Endothelial cell of umbilical vein (primary cell): ENCODE results near the gene KLK3. TPM values are rescaled to one million over a fixed set of nuclear protein-coding genes. Genes with fewer than 3 reads are reported as not detected.

ENCODE experiments used
- BruUV-seq: library from RNA; stranded (reverse); fragments of 400-500 nt; replicated peaks from 2 replicates; lab custom pipeline; 2021; lab: Mats Ljungman, UMichigan
- CTCF ChIA-PET: fragments of 300-600, 350-600 bp; sonication (Branson Sonifier 250); formaldehyde crosslinking; loops from one replicate; lab custom pipeline; 2021; ENCODE audit warnings: antibody characterized with exemption, inconsistent platforms; lab: Charles Lee
- POLR2A ChIA-PET: fragments of 300-600, 350-600 bp; sonication (Branson Sonifier 250); formaldehyde crosslinking; loops from one replicate; lab custom pipeline; 2021; ENCODE audit warnings: antibody characterized with exemption, inconsistent platforms; lab: Charles Lee
- DNase-seq: peaks from one replicate; pipeline ENCODE4 v3.0.0-alpha.2; 2011; ENCODE audit warnings: low read depth, low spot score
- FAIRE-seq: peaks from 2 replicates; lab custom pipeline; 2011; peaks lifted over from hg19 to GRCh38; lab: Jason Lieb, UNC
- H2AFZ ChIP-seq: 2 replicates; pipeline ENCODE4 v1.6.0; 2012; ENCODE audit warnings: low read depth, low read length, control low read depth, inconsistent platforms
- H3K27ac ChIP-seq: 2 replicates; pipeline ENCODE4 v1.5.1; 2011; ENCODE audit warnings: low read depth, mild to moderate bottlenecking, control low read depth, low read length, moderate library complexity; ENCODE audit not compliant: insufficient read depth
- H3K27me3 ChIP-seq, 2 experiments: 2 replicates each; pipeline versions ENCODE4 v1.6.0 to v1.6.1; 2011; ENCODE audit warnings: low read length in 2 of 2, mixed read lengths in 1 of 2; ENCODE audit not compliant: control insufficient read depth in 2 of 2, insufficient read depth in 2 of 2
- H3K36me3 ChIP-seq, 2 experiments: 2 replicates in 1 of 2; 3 replicates in 1 of 2; pipeline ENCODE4 v1.5.1; 2011; ENCODE audit warnings: low read length in 2 of 2, mild to moderate bottlenecking in 1 of 2, moderate library complexity in 1 of 2; ENCODE audit not compliant: control insufficient read depth in 2 of 2, insufficient read depth in 2 of 2; ENCODE audit errors: extremely low read depth in 1 of 2
- H3K4me1 ChIP-seq: 3 replicates; pipeline ENCODE4 v1.5.1; 2011; ENCODE audit warnings: mild to moderate bottlenecking, low read length; ENCODE audit not compliant: control insufficient read depth, insufficient read depth; ENCODE audit errors: extremely low read depth
- H3K4me2 ChIP-seq: 2 replicates; pipeline ENCODE4 v1.6.1; 2011; ENCODE audit warnings: low read length, control low read depth, mixed read lengths; ENCODE audit not compliant: insufficient read depth
- H3K4me3 ChIP-seq, 3 experiments: fragments of 200-600 bp in 1 of 3; sonication (generic), shearing (Covaris generic) in 1 of 3; replicated peaks in 1 of 3; 2 replicates each; pipeline ENCODE4 v1.5.1; 2011 to 2016; ENCODE audit warnings: control low read depth in 3 of 3, low read length in 3 of 3, mild to moderate bottlenecking in 2 of 3, inconsistent platforms in 1 of 3, low read depth in 1 of 3, moderate library complexity in 1 of 3; ENCODE audit not compliant: insufficient read depth in 1 of 3
- H3K79me2 ChIP-seq: 2 replicates; pipeline ENCODE4 v1.6.0; 2012; ENCODE audit warnings: low read length, inconsistent platforms; ENCODE audit not compliant: control insufficient read depth, insufficient read depth
- H3K9ac ChIP-seq: replicated peaks from 2 replicates; pipeline ENCODE3; 2011; ENCODE audit warnings: low read length, control low read depth; ENCODE audit not compliant: insufficient read depth; ENCODE audit errors: extremely low read depth
- H3K9me1 ChIP-seq: replicated peaks from 3 replicates; pipeline ENCODE4 v1.6.0; 2011; ENCODE audit warnings: mild to moderate bottlenecking, low read length; ENCODE audit not compliant: control insufficient read depth, insufficient read depth; ENCODE audit errors: extremely low read depth
- H3K9me3 ChIP-seq: replicated peaks from 2 replicates; pipeline ENCODE4 v1.5.1; 2012; ENCODE audit warnings: low read length, inconsistent platforms; ENCODE audit not compliant: control insufficient read depth, insufficient read depth
- H4K20me1 ChIP-seq: replicated peaks from 2 replicates; pipeline ENCODE3; 2011; ENCODE audit warnings: mild to moderate bottlenecking, low read length; ENCODE audit not compliant: control insufficient read depth, insufficient read depth; ENCODE audit errors: extremely low read depth
- EZH2 ChIP-seq: IDR thresholded peaks from 2 replicates; pipeline ENCODE4 v1.6.1; 2012; ENCODE audit warnings: borderline replicate concordance, low read depth, mild to moderate bottlenecking, moderate library complexity, low read length, inconsistent platforms; ENCODE audit not compliant: severe bottlenecking
- FOS ChIP-seq: IDR thresholded peaks from 2 replicates; pipeline ENCODE4 v1.6.1; 2011; ENCODE audit warnings: mild to moderate bottlenecking, low read length, moderate library complexity, borderline replicate concordance; ENCODE audit not compliant: insufficient read depth
- GATA2 ChIP-seq: IDR thresholded peaks from 2 replicates; pipeline ENCODE4 v1.7.0; 2011; ENCODE audit warnings: low read depth, mild to moderate bottlenecking, moderate library complexity, mixed read lengths, low read length; ENCODE audit not compliant: insufficient read length, insufficient read depth
- JUN ChIP-seq: IDR thresholded peaks from 2 replicates; pipeline ENCODE4 v1.6.1; 2011; ENCODE audit warnings: borderline replicate concordance, low read depth; ENCODE audit not compliant: insufficient read length, insufficient read depth
- MYC ChIP-seq: IDR thresholded peaks from one replicate; pipeline ENCODE4 v1.6.1; 2011; ENCODE audit warnings: mild to moderate bottlenecking, low read depth, low read length
- POLR2A ChIP-seq: IDR thresholded peaks from 2 replicates; pipeline ENCODE4 v1.6.1; 2012; ENCODE audit warnings: low read depth, mild to moderate bottlenecking, control low read depth, low read length
- POLR2AphosphoS5 ChIP-seq: IDR thresholded peaks from 2 replicates; pipeline ENCODE4 v1.6.1; 2012; ENCODE audit warnings: low read depth, mild to moderate bottlenecking, control low read depth, low read length, moderate library complexity; ENCODE audit not compliant: insufficient read depth
- dilution Hi-C: fragments of 300-500 bp; cut with MboI; formaldehyde crosslinking; loops from one replicate; pipeline ENCODE4 v1.15.0; 2019; ENCODE audit warnings: low sequenced_read_pairs; ENCODE audit not compliant: extremely low pct_ligation_motif_present
- intact Hi-C: fragments of 100-400 bp; cut with micrococcal nuclease; formaldehyde crosslinking; loops from one replicate; pipeline ENCODE4 v1.10.0; 2022
- polyA plus RNA-seq, 4 experiments: library from polyadenylated mRNA; depleted of rRNA in 3 of 4; stranded (reverse) in 3 of 4; unstranded in 1 of 4; fragments of >200 nt; gene quantifications; 2 replicates each; pipeline versions ENCODE4 v1.2.1 to v1.2.3, GENCODE V29; 2011 to 2012; ENCODE audit warnings: missing spikeins in 1 of 4
- total RNA-seq: library from RNA; stranded (reverse); gene quantifications from 2 replicates; pipeline ENCODE4 v1.2.3, GENCODE V29; 2021
- TF ChIP-seq, protein P1 (sequence below), 2 donors: IDR thresholded peaks; 1 replicate in 1 of 2; 2 replicates in 1 of 2; pipeline ENCODE4 v1.5.1; 2011; ENCODE audit warnings: low read length in 2 of 2, mild to moderate bottlenecking in 2 of 2, moderate library complexity in 2 of 2, control low read depth in 1 of 2, inconsistent platforms in 1 of 2, low read depth in 1 of 2; ENCODE audit not compliant: insufficient read depth in 1 of 2; ENCODE audit errors: extremely low read depth in 1 of 2
- TF ChIP-seq, protein P2 (sequence below): IDR thresholded peaks from 2 replicates; pipeline ENCODE4 v1.6.1; 2011; ENCODE audit not compliant: insufficient read depth, insufficient read length

KLK3 gene
- total and polyA plus RNA-seq, 2 donors (not counting 3 experiments of a cell fraction or from before 2014, with no cell fraction given) = not detected

DNA sequence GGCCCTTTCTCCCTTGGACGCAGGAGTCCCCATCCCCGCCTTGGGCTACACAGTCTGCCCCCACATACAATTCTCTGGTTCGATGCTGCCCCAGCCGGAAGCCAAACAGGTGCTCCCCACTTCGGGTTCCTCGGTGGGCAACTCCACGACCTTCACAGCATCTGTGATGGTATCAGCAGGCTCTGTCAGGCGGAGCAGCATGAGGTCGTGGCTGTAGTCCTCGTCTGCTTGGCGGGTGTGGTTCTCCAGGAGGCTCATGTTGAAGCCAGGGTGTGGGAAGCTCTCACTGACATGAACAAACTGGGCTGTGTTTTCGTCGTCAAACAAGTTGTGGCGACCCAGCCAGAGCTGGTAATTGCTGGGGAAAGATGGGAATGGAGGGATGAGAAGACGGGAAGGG, 34.6 kb upstream of the KLK3 start:
- FAIRE-seq = no peak
- no peak overlapping the region for H3K4me2 ChIP-seq
- no peak for DNase-seq
- H3K9me3 ChIP-seq = no peaks in the 10 kb centered on the region
- dilution Hi-C loops = no loop called here
- TF ChIP-seq GATA2 = no peak
- no peak for TF ChIP-seq EZH2
- TF ChIP-seq MYC = no peak
- TF ChIP-seq, protein P1, sequence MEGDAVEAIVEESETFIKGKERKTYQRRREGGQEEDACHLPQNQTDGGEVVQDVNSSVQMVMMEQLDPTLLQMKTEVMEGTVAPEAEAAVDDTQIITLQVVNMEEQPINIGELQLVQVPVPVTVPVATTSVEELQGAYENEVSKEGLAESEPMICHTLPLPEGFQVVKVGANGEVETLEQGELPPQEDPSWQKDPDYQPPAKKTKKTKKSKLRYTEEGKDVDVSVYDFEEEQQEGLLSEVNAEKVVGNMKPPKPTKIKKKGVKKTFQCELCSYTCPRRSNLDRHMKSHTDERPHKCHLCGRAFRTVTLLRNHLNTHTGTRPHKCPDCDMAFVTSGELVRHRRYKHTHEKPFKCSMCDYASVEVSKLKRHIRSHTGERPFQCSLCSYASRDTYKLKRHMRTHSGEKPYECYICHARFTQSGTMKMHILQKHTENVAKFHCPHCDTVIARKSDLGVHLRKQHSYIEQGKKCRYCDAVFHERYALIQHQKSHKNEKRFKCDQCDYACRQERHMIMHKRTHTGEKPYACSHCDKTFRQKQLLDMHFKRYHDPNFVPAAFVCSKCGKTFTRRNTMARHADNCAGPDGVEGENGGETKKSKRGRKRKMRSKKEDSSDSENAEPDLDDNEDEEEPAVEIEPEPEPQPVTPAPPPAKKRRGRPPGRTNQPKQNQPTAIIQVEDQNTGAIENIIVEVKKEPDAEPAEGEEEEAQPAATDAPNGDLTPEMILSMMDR (IDR thresholded peaks at IDR 0.05; ENCODE audit: extremely low read depth in 1 of 2, insufficient read depth in 1 of 2, low read depth in 1 of 2, low read length in 2 of 2) = no peak
- TF ChIP-seq, protein P2, sequence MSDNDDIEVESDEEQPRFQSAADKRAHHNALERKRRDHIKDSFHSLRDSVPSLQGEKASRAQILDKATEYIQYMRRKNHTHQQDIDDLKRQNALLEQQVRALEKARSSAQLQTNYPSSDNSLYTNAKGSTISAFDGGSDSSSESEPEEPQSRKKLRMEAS = no peak
- no peak for TF ChIP-seq POLR2A
- TF ChIP-seq FOS = no peak
- no peak for TF ChIP-seq JUN
- TF ChIP-seq POLR2AphosphoS5 = no peak
- no peaks in the 10 kb centered on the region for H4K20me1 ChIP-seq
- peaks cover 21 to 26% of the 10 kb centered on the region in 2 experiments for H3K27me3 ChIP-seq
- no peaks in the 10 kb centered on the region for H3K9me1 ChIP-seq
- H3K4me1 ChIP-seq = no peaks in the 10 kb centered on the region
- H3K4me3 ChIP-seq = no peak overlapping the region
- H2AFZ ChIP-seq = no peak overlapping the region
- BruUV-seq = no TSS peak
- CTCF ChIA-PET = no interaction called here
- H3K36me3 ChIP-seq = no peaks in the 10 kb centered on the region
- intact Hi-C loops = no loop called here
- no peak overlapping the region for H3K9ac ChIP-seq
- H3K27ac ChIP-seq = no peak overlapping the region
- POLR2A ChIA-PET = no interaction called here
- H3K79me2 ChIP-seq = no peaks in the 10 kb centered on the region
